Tibial artery (tissue), 4 donors: ENCODE measurements around the gene ACTR2.

Experiments used
- DNase-seq, 2 donors: peaks; one replicate each; pipeline ENCODE4 v3.0.0-alpha.2; 2019
- H3K27ac ChIP-seq, 2 donors: fragments of 200-600 bp; sonication (generic) in 1 of 2; 1 replicate in 1 of 2; 2 replicates in 1 of 2; pipeline ENCODE4 v1.5.1; 2018 to 2019; ENCODE audit warnings: mild to moderate bottlenecking in 1 of 2
- H3K27me3 ChIP-seq, 2 donors: fragments of 200-600 bp; sonication (generic) in 1 of 2; one replicate each; pipeline versions ENCODE4 v1.5.1 to v1.6.0; 2016 to 2019
- H3K36me3 ChIP-seq, 3 donors: fragments of 200-600 bp; sonication (generic) in 2 of 3; one replicate each; pipeline ENCODE4 v1.5.1; 2016 to 2019; ENCODE audit warnings: mild to moderate bottlenecking in 2 of 3
- H3K4me1 ChIP-seq, 4 donors: fragments of 200-600 bp; sonication (generic) in 2 of 4; 1 replicate in 3 of 4; 2 replicates in 1 of 4; pipeline ENCODE4 v1.5.1; 2016 to 2019
- H3K4me3 ChIP-seq, 2 donors: fragments of 200-600 bp; sonication (generic) in 1 of 2; 1 replicate in 1 of 2; 2 replicates in 1 of 2; pipeline ENCODE4 v1.5.1; 2018 to 2019; ENCODE audit warnings: mild to moderate bottlenecking in 2 of 2
- H3K9me3 ChIP-seq, 3 donors: fragments of 200-600 bp; sonication (generic) in 1 of 3; one replicate each; pipeline ENCODE4 v1.5.1; 2016 to 2019
- CTCF ChIP-seq, 2 experiments: fragments of 200-600 bp in 1 of 2; fragments of 450-650 bp in 1 of 2; IDR thresholded peaks; one replicate each; pipeline ENCODE4 v1.5.1; 2017 to 2019; ENCODE audit warnings: antibody characterized with exemption in 2 of 2, mild to moderate bottlenecking in 1 of 2, moderate library complexity in 1 of 2
- intact Hi-C: fragments of 100-400 bp; cut with DNase I; formaldehyde crosslinking; loops from one replicate; pipeline ENCODE4 v1.15.0; 2023; ENCODE audit warnings: low total_unique reads

ACTR2 gene

GRCh38 chr2:65297544-65297943, 69.9 kb downstream of the ACTR2 start:
- intact Hi-C loops: no loop called here
- no peak for DNase-seq
- Histone ChIP-seq H3K9me3 (no peaks in the 10 kb centered on the region), H3K27me3 (no peaks in the 10 kb centered on the region), H3K4me1 (peaks cover 0 to 32% (median 30%) of the 10 kb centered on the region in 4 donors), H3K36me3 (no peaks in the 10 kb centered on the region), H3K4me3 (no peak overlapping the region), H3K27ac (no peak overlapping the region)
- TF ChIP-seq CTCF (IDR thresholded peaks at IDR 0.05): no peak

- no peak for TF ChIP-seq CTCF (IDR thresholded peaks at IDR 0.05)
- intact Hi-C loops: no loop called here
- Histone ChIP-seq H3K27ac (no peak overlapping the region), H3K9me3 (no peaks in the 10 kb centered on the region), H3K36me3 (no peaks in the 10 kb centered on the region), H3K4me1 (peaks cover 0 to 35% (median 33%) of the 10 kb centered on the region in 4 donors), H3K4me3 (no peak overlapping the region), H3K27me3 (no peaks in the 10 kb centered on the region)
- DNase-seq: no peak
Measured at GRCh38 chr2:65298089-65298488, 70.5 kb downstream of the ACTR2 start.

- H3K27me3 ChIP-seq: no peaks in the 10 kb centered on the region
- no peaks in the 10 kb centered on the region for H3K36me3 ChIP-seq
- TF ChIP-seq CTCF (IDR thresholded peaks at IDR 0.05): no peak
- no peak for DNase-seq
- intact Hi-C loops: no loop called here
- H3K9me3 ChIP-seq: no peaks in the 10 kb centered on the region
- peaks cover 0 to 35% (median 33%) of the 10 kb centered on the region in 4 donors for H3K4me1 ChIP-seq
- no peak overlapping the region for H3K4me3 ChIP-seq
- peak overlapping the region; percentile 71 to 75 for H3K27ac ChIP-seq
Measured at GRCh38 chr2:65299246-65299645, 71.6 kb downstream of the ACTR2 start.

- DNase-seq: peak; percentile 88 to 91
- Histone ChIP-seq H3K27ac (peak overlapping the region; percentile 71 to 75), H3K4me1 (peaks cover 0 to 35% (median 33%) of the 10 kb centered on the region in 4 donors), H3K36me3 (no peaks in the 10 kb centered on the region), H3K27me3 (no peaks in the 10 kb centered on the region), H3K4me3 (peak overlapping the region; percentile 13 to 15), H3K9me3 (no peaks in the 10 kb centered on the region)
- intact Hi-C loops: loop anchor here (10.0 kb wide), 1 partner anchor 135 kb away; the partner anchor contains the start of gene SPRED2
- no peak for TF ChIP-seq CTCF (IDR thresholded peaks at IDR 0.05)
Measured at GRCh38 chr2:65300134-65300760, 72.6 kb downstream of the ACTR2 start.

- Histone ChIP-seq H3K27me3 (no peaks in the 10 kb centered on the region), H3K4me3 (peak overlapping the region; percentile 13 to 31), H3K9me3 (no peaks in the 10 kb centered on the region), H3K4me1 (peaks cover 0 to 35% (median 33%) of the 10 kb centered on the region in 4 donors), H3K36me3 (no peaks in the 10 kb centered on the region), H3K27ac (peak overlapping the region; percentile 71 to 75)
- intact Hi-C loops: loop anchor here (10.0 kb wide), 1 partner anchor 134 kb away; the partner anchor contains the start of gene SPRED2
- no peak for TF ChIP-seq CTCF (IDR thresholded peaks at IDR 0.05)
- DNase-seq: peak; percentile 51 to 72
Measured at GRCh38 chr2:65300761-65301711, 73.4 kb downstream of the ACTR2 start.
